A673 (cell line): ENCODE measurements around the gene ST6GALNAC2. TPM values are rescaled to one million over a fixed set of nuclear protein-coding genes. Genes with fewer than 3 reads are reported as not detected.
"Not testable (repeated sequence)": the region's sequence is repeated elsewhere in the genome, so short reads cannot be mapped to it uniquely, and the experiment has no call there.

Source experiments
- BruUV-seq: library from RNA; stranded (reverse); fragments of 400-500 nt; replicated peaks from 2 replicates; lab custom pipeline; 2021; lab: Mats Ljungman, UMichigan
- CTCF ChIA-PET: fragments of 300-600 bp; sonication (Branson Sonifier 250); formaldehyde crosslinking; loops from one replicate; lab custom pipeline; 2022; ENCODE audit warnings: antibody characterized with exemption; lab: Charles Lee
- POLR2A ChIA-PET: fragments of 300-600 bp; sonication (Branson Sonifier 250); formaldehyde crosslinking; loops from one replicate; lab custom pipeline; 2022; ENCODE audit warnings: antibody characterized with exemption; ENCODE audit not compliant: low non-redundant PET; lab: Charles Lee
- DNase-seq: peaks from one replicate; pipeline ENCODE4 v3.0.0-alpha.2; 2015; ENCODE audit warnings: low spot score
- H3K27ac ChIP-seq: fragments of 200-600 bp; sonication (generic); 2 replicates; pipeline ENCODE4 v1.5.1; 2016; ENCODE audit warnings: mixed run types, low read depth, mild to moderate bottlenecking, mixed read lengths, antibody characterized with exemption, low read length; ENCODE audit not compliant: poor library complexity, severe bottlenecking
- H3K27me3 ChIP-seq: fragments of 200-600 bp; sonication (generic); replicated peaks from 2 replicates; pipeline ENCODE4 v1.6.1; 2017; ENCODE audit warnings: mixed run types, low read depth, mild to moderate bottlenecking, mixed read lengths, antibody characterized with exemption, low read length; ENCODE audit not compliant: insufficient read depth, poor library complexity
- H3K36me3 ChIP-seq: fragments of 200-600 bp; sonication (generic); 2 replicates; pipeline ENCODE4 v1.6.1; 2016; ENCODE audit warnings: mixed run types, mild to moderate bottlenecking, mixed read lengths, antibody characterized with exemption, low read length; ENCODE audit not compliant: insufficient read depth, poor library complexity, severe bottlenecking
- H3K4me1 ChIP-seq: fragments of 200-600 bp; sonication (generic); 2 replicates; pipeline ENCODE4 v1.6.1; 2017; ENCODE audit warnings: mixed run types, mild to moderate bottlenecking, mixed read lengths, antibody characterized with exemption, low read length; ENCODE audit not compliant: insufficient read depth, poor library complexity, severe bottlenecking
- H3K4me3 ChIP-seq: fragments of 200-600 bp; sonication (generic); 2 replicates; pipeline ENCODE4 v1.5.1; 2016; ENCODE audit warnings: low read depth, mixed run types, mild to moderate bottlenecking, mixed read lengths, low read length; ENCODE audit not compliant: poor library complexity, severe bottlenecking
- H3K9me3 ChIP-seq: fragments of 200-600 bp; sonication (generic); 2 replicates; pipeline ENCODE4 v1.6.1; 2016; ENCODE audit warnings: mixed run types, low read depth, mild to moderate bottlenecking, mixed read lengths, antibody characterized with exemption, low read length; ENCODE audit not compliant: poor library complexity, severe bottlenecking
- EZH2 ChIP-seq: fragments of 200-600 bp; sonication (generic); IDR thresholded peaks from 2 replicates; pipeline ENCODE4 v1.6.1; 2017; ENCODE audit warnings: borderline replicate concordance, low read depth, mild to moderate bottlenecking, mixed read lengths, antibody characterized with exemption, low read length; ENCODE audit not compliant: poor library complexity, severe bottlenecking
- intact Hi-C: fragments of 100-400 bp; cut with micrococcal nuclease; formaldehyde crosslinking; loops from one replicate; pipeline ENCODE4 v1.10.0; 2022; ENCODE audit not compliant: unreplicated experiment
- total RNA-seq: library from RNA; stranded (reverse); gene quantifications from 2 replicates; pipeline ENCODE4 v1.2.3, GENCODE V29; 2021
- TF ChIP-seq, protein P1 (sequence below): fragments of 300-800, 200-600 bp; sonication (generic); conservative IDR thresholded peaks from 2 replicates; pipeline ENCODE4 v1.5.1; 2017; ENCODE audit warnings: low read depth, mild to moderate bottlenecking, antibody characterized with exemption, low read length, moderate library complexity, mixed read lengths

ST6GALNAC2 gene
- total RNA-seq, 1 experiment from 2014 or later: not detected

DNA sequence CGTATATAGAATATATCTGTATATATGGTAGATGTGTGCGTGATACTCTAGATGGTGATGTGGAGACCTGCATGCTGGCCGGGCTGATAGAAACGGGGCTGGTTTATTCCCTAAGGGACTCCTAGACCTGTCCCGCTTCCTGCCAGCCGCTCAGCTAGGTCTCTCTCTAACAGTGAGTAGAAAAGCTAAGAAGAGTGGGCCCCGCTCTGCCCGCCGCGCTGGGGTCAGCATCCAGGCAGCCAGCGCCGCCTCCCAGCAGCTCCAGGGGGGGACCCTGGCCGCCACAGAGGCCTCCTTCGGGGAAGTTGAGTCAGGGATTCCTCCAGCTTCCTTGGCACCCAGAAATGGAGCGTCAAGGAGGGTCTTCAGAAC lies 57.5 kb downstream of the ST6GALNAC2 start:
- intact Hi-C loops: no loop called here
- H3K27ac ChIP-seq: no peak overlapping the region
- no peak overlapping the region for H3K4me3 ChIP-seq
- no peaks in the 10 kb centered on the region for H3K9me3 ChIP-seq
- H3K4me1 ChIP-seq: peaks cover 22% of the 10 kb centered on the region
- H3K27me3 ChIP-seq: no peaks in the 10 kb centered on the region
- ChIA-PET POLR2A (no interaction called here), CTCF (interaction anchor here (0.5 kb wide), 1 partner anchor 144 kb away, joined by 3 read pairs; the partner anchor contains the start of gene SPHK1)
- BruUV-seq: no TSS peak
- no peak for DNase-seq
- H3K36me3 ChIP-seq: no peaks in the 10 kb centered on the region
- TF ChIP-seq EZH2: no peak
- TF ChIP-seq, protein P1, sequence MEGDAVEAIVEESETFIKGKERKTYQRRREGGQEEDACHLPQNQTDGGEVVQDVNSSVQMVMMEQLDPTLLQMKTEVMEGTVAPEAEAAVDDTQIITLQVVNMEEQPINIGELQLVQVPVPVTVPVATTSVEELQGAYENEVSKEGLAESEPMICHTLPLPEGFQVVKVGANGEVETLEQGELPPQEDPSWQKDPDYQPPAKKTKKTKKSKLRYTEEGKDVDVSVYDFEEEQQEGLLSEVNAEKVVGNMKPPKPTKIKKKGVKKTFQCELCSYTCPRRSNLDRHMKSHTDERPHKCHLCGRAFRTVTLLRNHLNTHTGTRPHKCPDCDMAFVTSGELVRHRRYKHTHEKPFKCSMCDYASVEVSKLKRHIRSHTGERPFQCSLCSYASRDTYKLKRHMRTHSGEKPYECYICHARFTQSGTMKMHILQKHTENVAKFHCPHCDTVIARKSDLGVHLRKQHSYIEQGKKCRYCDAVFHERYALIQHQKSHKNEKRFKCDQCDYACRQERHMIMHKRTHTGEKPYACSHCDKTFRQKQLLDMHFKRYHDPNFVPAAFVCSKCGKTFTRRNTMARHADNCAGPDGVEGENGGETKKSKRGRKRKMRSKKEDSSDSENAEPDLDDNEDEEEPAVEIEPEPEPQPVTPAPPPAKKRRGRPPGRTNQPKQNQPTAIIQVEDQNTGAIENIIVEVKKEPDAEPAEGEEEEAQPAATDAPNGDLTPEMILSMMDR: no peak

DNA sequence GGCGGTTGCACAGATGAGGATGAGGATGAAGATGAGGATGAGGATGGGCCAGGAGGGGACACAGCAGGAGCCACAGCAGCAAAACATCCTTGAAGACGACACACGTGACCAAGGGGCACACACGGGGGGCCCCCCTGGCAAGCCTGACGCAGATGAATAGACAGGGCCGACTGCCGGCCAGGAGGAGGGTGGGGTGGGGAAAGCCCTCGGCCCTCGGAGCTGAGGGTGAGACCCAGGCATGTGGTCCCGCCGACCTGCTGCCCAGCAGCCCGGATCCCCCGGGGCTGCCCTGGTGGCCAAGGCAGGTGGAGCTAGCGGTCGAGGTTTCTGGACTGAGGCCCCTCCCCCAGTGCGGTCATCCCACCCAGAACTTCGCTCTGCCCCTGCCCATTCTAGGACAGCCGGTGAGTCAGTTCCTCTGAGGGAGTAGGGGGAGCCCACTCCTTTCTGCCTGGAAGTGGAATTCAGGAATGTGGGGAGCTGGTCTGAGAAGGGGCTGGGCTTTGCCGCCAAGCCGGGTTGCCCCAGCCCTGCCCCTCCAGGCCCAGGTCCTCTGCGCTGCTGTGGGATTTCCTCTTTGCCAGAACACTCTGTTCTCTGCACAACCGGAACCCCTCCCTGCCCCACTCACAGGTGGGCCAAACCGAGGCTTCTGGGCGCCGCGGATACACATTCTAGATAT lies 58.1 kb downstream of the ST6GALNAC2 start:
- CTCF ChIA-PET: interaction anchor here (0.5 to 0.8 kb wide), 2 partner anchors 35 to 143 kb away, joined by 3 to 12 read pairs; partner anchors contain the start of gene SPHK1

GRCh38 chr17:76527016-76527415 lies 58.6 kb downstream of the ST6GALNAC2 start:
- intact Hi-C loops, H3K4me3 ChIP-seq, H3K36me3 ChIP-seq, H3K27ac ChIP-seq, BruUV-seq, H3K27me3 ChIP-seq, DNase-seq, POLR2A ChIA-PET, H3K9me3 ChIP-seq: not testable (repeated sequence)
- CTCF ChIA-PET: interaction anchor here (0.8 kb wide), 1 partner anchor 35 kb away, joined by 12 read pairs; no protein-coding TSS in a partner anchor
- H3K4me1 ChIP-seq: peaks cover 22% of the 10 kb centered on the region

More for the DNA sequence above, 58.1 kb downstream of the ST6GALNAC2 start:
- POLR2A ChIA-PET: no interaction called here
- DNase-seq: no peak
- TF ChIP-seq, protein P1: no peak
- TF ChIP-seq EZH2: no peak
- Histone ChIP-seq H3K36me3 (no peaks in the 10 kb centered on the region), H3K4me3 (no peak overlapping the region), H3K4me1 (peaks cover 22% of the 10 kb centered on the region), H3K27me3 (no peaks in the 10 kb centered on the region), H3K9me3 (no peaks in the 10 kb centered on the region), H3K27ac (no peak overlapping the region)
- no TSS peak for BruUV-seq
- intact Hi-C loops: no loop called here

DNA sequence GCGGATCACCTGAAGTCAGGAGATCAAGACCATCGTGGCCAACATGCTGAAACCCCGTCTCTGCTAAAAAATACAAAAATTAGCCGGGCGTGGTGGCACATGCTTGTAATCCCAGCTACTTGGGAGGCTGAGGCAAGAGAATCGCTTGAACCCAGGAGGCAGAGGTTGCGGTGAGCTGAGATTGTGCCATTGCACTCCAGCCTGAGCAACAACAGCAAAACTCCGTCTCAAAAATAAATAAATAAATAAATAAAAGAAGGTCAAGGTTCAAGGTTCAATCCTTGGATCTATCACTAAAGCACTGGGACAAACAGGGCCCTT lies 60.2 kb downstream of the ST6GALNAC2 start:
- POLR2A ChIA-PET, DNase-seq, BruUV-seq, intact Hi-C loops, CTCF ChIA-PET, H3K4me3 ChIP-seq, H3K27me3 ChIP-seq, H3K27ac ChIP-seq, H3K9me3 ChIP-seq, H3K36me3 ChIP-seq: not testable (repeated sequence)
- H3K4me1 ChIP-seq: peaks cover 22% of the 10 kb centered on the region
